ENCODE measurements around the gene DCBLD2.

GRCh38 chr3:98786364-98787006 lies 115.0 kb downstream of the DCBLD2 start:
- TF ChIP-seq, protein P1, sequence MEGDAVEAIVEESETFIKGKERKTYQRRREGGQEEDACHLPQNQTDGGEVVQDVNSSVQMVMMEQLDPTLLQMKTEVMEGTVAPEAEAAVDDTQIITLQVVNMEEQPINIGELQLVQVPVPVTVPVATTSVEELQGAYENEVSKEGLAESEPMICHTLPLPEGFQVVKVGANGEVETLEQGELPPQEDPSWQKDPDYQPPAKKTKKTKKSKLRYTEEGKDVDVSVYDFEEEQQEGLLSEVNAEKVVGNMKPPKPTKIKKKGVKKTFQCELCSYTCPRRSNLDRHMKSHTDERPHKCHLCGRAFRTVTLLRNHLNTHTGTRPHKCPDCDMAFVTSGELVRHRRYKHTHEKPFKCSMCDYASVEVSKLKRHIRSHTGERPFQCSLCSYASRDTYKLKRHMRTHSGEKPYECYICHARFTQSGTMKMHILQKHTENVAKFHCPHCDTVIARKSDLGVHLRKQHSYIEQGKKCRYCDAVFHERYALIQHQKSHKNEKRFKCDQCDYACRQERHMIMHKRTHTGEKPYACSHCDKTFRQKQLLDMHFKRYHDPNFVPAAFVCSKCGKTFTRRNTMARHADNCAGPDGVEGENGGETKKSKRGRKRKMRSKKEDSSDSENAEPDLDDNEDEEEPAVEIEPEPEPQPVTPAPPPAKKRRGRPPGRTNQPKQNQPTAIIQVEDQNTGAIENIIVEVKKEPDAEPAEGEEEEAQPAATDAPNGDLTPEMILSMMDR (IDR thresholded peaks at IDR 0.05), result no peak
- no peak for TF ChIP-seq POLR2A (IDR thresholded peaks at IDR 0.05)
